Measurements from ENCODE around the gene GLA. TPM values are rescaled to one million over a fixed set of nuclear protein-coding genes. Genes with fewer than 3 reads are reported as not detected.
A peak's percentile ranks its signal among the peaks of the same experiment; 100 is the strongest.

Gene GLA
- 12.6 TPM for total RNA-seq
- long read RNA-seq, partial matches to known transcripts, result 0 of 4 reads
- long read RNA-seq, other reads (novel, unspliced or antisense), result 1 of 4 reads

- DNase-seq (ENCODE audit: missing footprints), result peak; percentile 92
- intact Hi-C loops (cut with DNase I), result no loop called here
- ATAC-seq, result peak; percentile 100
These were observed at the start of gene GLA, which contains the start of gene HNRNPH2 for GRCh38 chrX:101407748-101408531. Gene GLA, minus strand, starts transcription at chrX:101407925. Its CDS starts 22 bp downstream, at chrX:101407903. Gene HNRNPH2, plus strand, starts transcription at chrX:101408222. Its CDS starts 3,767 bp downstream, at chrX:101411989.

GRCh38 chrX:101452056-101452455 lies 44.3 kb upstream of the GLA start:
- no peak for DNase-seq (ENCODE audit: missing footprints)
- intact Hi-C loops (cut with DNase I), result no loop called here
- no peak for ATAC-seq

GRCh38 chrX:101450961-101451360 lies 43.2 kb upstream of the GLA start:
- intact Hi-C loops (cut with DNase I), result no loop called here
- DNase-seq (ENCODE audit: missing footprints), result peak; percentile 74
- peak; percentile 72 for ATAC-seq

GRCh38 chrX:101450085-101450484 lies 42.4 kb upstream of the GLA start:
- ATAC-seq, result no peak

GRCh38 chrX:101449279-101449678 lies 41.6 kb upstream of the GLA start:
- DNase-seq (ENCODE audit: missing footprints) (no peak), ATAC-seq (no peak)
- intact Hi-C loops (cut with DNase I), result no loop called here

More at GRCh38 chrX:101450085-101450484, 42.4 kb upstream of the GLA start:
- no peak for DNase-seq (ENCODE audit: missing footprints)
- intact Hi-C loops (cut with DNase I), result no loop called here

GRCh38 chrX:101442085-101442484 lies 34.4 kb upstream of the GLA start:
- intact Hi-C loops (cut with DNase I), result no loop called here
- peak; percentile 31 for ATAC-seq
- DNase-seq (ENCODE audit: missing footprints), result no peak

- intact Hi-C loops (cut with DNase I), result no loop called here
- no peak for ATAC-seq
- DNase-seq (ENCODE audit: missing footprints), result no peak
These were observed 22.8 kb upstream of the GLA start for GRCh38 chrX:101430457-101431078.

GRCh38 chrX:101429934-101430333 lies 22.2 kb upstream of the GLA start:
- intact Hi-C loops (cut with DNase I), result no loop called here
- DNase-seq (ENCODE audit: missing footprints), result no peak
- no peak for ATAC-seq

- ATAC-seq (no peak), DNase-seq (ENCODE audit: missing footprints) (no peak)
- intact Hi-C loops (cut with DNase I), result no loop called here
These were observed 20.2 kb upstream of the GLA start for GRCh38 chrX:101427954-101428353.

GRCh38 chrX:101419489-101419888 lies 11.8 kb upstream of the GLA start:
- no peak for ATAC-seq
- intact Hi-C loops (cut with DNase I), result loop anchor here (5.0 to 10.0 kb wide), 2 partner anchors 133 to 515 kb away; partner anchors contain the start of genes ARMCX1 and ZMAT1
- no peak for DNase-seq (ENCODE audit: missing footprints)

GRCh38 chrX:101417981-101418841 lies 10.5 kb upstream of the GLA start:
- peak; percentile 91 for DNase-seq (ENCODE audit: missing footprints)
- peak; percentile 93 for ATAC-seq
- intact Hi-C loops (cut with DNase I), result loop anchor here (2.0 to 10.0 kb wide), 3 partner anchors 134 to 517 kb away; partner anchors contain the start of genes ARMCX1 and ZMAT1

- intact Hi-C loops (cut with DNase I), result loop anchor here (2.0 to 10.0 kb wide), 3 partner anchors 135 to 518 kb away; partner anchors contain the start of genes ARMCX1 and ZMAT1
- DNase-seq (ENCODE audit: missing footprints) (no peak), ATAC-seq (no peak)
These were observed 9.5 kb upstream of the GLA start for GRCh38 chrX:101417190-101417589.

GRCh38 chrX:101416691-101417090 lies 9.0 kb upstream of the GLA start:
- ATAC-seq (no peak), DNase-seq (ENCODE audit: missing footprints) (no peak)
- intact Hi-C loops (cut with DNase I), result loop anchor here (2.0 to 10.0 kb wide), 3 partner anchors 136 to 518 kb away; partner anchors contain the start of genes ARMCX1 and ZMAT1

GRCh38 chrX:101415180-101416145 lies 7.7 kb upstream of the GLA start:
- DNase-seq (ENCODE audit: missing footprints) (no peak), ATAC-seq (no peak)
- intact Hi-C loops (cut with DNase I), result loop anchor here (2.0 to 10.0 kb wide), 3 partner anchors 137 to 519 kb away; partner anchors contain the start of genes ARMCX1 and ZMAT1

- intact Hi-C loops (cut with DNase I), result loop anchor here (10.0 kb wide), 1 partner anchor 523 kb away; the partner anchor contains the start of gene ZMAT1
- DNase-seq (ENCODE audit: missing footprints), result no peak
- ATAC-seq, result no peak
These were observed 4.3 kb upstream of the GLA start for GRCh38 chrX:101411984-101412383.

- DNase-seq (ENCODE audit: missing footprints), result no peak
- no peak for ATAC-seq
- intact Hi-C loops (cut with DNase I), result loop anchor here (10.0 kb wide), 1 partner anchor 524 kb away; the partner anchor contains the start of gene ZMAT1
These were observed 2.7 kb upstream of the GLA start for GRCh38 chrX:101410461-101410860.

- DNase-seq (ENCODE audit: missing footprints), result no peak
- intact Hi-C loops (cut with DNase I), result no loop called here
- ATAC-seq, result no peak
These were observed 1.3 kb upstream of the GLA start for GRCh38 chrX:101409043-101409442.

GRCh38 chrX:101408532-101408841 lies 762 bp upstream of the GLA start:
- intact Hi-C loops (cut with DNase I), result no loop called here
- no peak for DNase-seq (ENCODE audit: missing footprints)
- no peak for ATAC-seq

All from Right ventricle myocardium inferior (tissue), 1 donor.